ENCODE data around the gene ERVK3-1. TPM values are rescaled to one million over a fixed set of nuclear protein-coding genes. Genes with fewer than 3 reads are reported as not detected.

Gene ERVK3-1
- polyA plus RNA-seq, 1 of the 3 experiments (the other 2 are of a cell fraction): 69.4 TPM

DNA sequence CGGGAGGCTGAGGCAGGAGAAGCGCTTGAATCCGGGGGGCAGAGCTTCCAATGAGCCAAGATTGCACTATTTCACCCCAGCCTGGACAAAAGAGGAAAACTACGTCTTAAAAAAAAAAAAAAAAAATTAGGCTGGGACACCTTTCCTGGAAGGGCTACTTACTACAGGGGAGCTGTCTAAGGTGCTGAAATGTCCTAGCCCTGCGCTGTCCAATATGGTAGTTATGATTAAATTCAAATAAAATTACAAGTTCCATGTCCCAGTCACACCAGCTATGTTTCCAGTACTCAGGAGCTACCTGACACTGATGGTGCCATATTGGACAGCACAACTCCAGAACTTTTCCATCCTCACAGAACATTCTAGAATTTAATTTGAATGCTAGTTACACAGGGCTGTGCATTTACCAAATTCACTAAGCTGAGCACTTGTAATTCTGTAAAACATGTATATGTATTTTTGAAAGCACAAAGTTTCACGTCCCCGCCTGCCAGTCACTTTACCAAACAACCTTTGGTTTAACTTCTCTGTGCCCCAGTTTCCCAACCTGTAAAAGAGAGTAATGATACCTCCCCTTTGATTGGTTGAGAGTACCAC, 12.4 kb downstream of the ERVK3-1 start:
- Histone ChIP-seq H2AFZ (ENCODE audit: low read depth) (no peak overlapping the region), H3F3A (replicated peaks; ENCODE audit: insufficient read depth) (peaks cover 3% of the 10 kb centered on the region), H3K4me2 (no peak overlapping the region), H3K36me3 (replicated peaks in 1 of 2; ENCODE audit: control insufficient read depth in 1 of 2, insufficient read depth in 2 of 2, low read length in 1 of 2) (peaks cover 28 to 32% of the 10 kb centered on the region in 2 experiments), H3K27me3 (ENCODE audit: insufficient read depth) (no peaks in the 10 kb centered on the region), H3K79me2 (ENCODE audit: insufficient read depth) (peaks cover 5% of the 10 kb centered on the region; the same call in 1 of the 2 replicates), H4K20me1 (ENCODE audit: insufficient read depth) (peaks cover 5% of the 10 kb centered on the region; the same call in 1 of the 2 replicates), H3K4me1 (ENCODE audit: control insufficient read depth in 1 of 2, insufficient read depth in 2 of 2, low read depth in 1 of 2, low read length in 1 of 2) (no peaks in the 10 kb centered on the region), H3K4me3 (ENCODE audit: low read depth in 2 of 2, low read length in 1 of 2) (no peak overlapping the region), H3K27ac (ENCODE audit: low read depth in 2 of 2, low read length in 1 of 2) (no peak overlapping the region), H3K9me3 (no peaks in the 10 kb centered on the region), H3K9ac (no peak overlapping the region), H3K9me2 (no peaks in the 10 kb centered on the region)
- CTCF ChIA-PET: no interaction called here
- TF ChIP-seq TAF1 (IDR thresholded peaks at IDR 0.05; ENCODE audit: borderline replicate concordance, low read depth, low read length): no peak
- TF ChIP-seq, protein P1, sequence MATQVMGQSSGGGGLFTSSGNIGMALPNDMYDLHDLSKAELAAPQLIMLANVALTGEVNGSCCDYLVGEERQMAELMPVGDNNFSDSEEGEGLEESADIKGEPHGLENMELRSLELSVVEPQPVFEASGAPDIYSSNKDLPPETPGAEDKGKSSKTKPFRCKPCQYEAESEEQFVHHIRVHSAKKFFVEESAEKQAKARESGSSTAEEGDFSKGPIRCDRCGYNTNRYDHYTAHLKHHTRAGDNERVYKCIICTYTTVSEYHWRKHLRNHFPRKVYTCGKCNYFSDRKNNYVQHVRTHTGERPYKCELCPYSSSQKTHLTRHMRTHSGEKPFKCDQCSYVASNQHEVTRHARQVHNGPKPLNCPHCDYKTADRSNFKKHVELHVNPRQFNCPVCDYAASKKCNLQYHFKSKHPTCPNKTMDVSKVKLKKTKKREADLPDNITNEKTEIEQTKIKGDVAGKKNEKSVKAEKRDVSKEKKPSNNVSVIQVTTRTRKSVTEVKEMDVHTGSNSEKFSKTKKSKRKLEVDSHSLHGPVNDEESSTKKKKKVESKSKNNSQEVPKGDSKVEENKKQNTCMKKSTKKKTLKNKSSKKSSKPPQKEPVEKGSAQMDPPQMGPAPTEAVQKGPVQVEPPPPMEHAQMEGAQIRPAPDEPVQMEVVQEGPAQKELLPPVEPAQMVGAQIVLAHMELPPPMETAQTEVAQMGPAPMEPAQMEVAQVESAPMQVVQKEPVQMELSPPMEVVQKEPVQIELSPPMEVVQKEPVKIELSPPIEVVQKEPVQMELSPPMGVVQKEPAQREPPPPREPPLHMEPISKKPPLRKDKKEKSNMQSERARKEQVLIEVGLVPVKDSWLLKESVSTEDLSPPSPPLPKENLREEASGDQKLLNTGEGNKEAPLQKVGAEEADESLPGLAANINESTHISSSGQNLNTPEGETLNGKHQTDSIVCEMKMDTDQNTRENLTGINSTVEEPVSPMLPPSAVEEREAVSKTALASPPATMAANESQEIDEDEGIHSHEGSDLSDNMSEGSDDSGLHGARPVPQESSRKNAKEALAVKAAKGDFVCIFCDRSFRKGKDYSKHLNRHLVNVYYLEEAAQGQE (IDR thresholded peaks at IDR 0.05; ENCODE audit: low read depth, low read length): peak; percentile 99
- POLR2A ChIA-PET: interaction anchor here (0.6 to 1.1 kb wide), 3 partner anchors 13 to 45 kb away, joined by 3 to 6 read pairs (median 3); partner anchors contain the start of gene ZNF497
- DNase-seq: no peak
- 83% methylated on average over 7 of the region's 7 CpGs for WGBS (ENCODE audit: low lambda C conversion rate)

DNA sequence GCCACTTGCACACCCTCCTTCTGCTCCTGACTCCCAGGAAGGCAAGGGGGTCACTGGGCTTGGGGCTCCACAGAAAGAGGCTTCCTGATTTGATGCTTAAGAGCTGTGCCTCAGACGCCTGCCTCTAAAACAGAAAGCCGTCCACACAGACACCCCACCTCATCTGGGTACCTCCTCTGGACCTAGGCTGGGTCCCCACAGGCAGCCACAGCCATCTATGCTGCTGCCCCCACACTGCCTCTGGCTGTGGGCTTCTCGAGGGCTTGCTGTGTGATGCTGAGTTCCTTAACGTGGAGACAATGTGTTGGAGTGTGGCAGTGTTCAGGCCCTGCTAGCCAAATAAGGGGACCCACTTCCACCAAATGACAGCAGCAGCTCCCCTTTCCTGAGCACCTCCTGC, 13.1 kb downstream of the ERVK3-1 start:
- WGBS (ENCODE audit: low lambda C conversion rate): 64% methylated on average over 4 of the region's 4 CpGs

More for the DNA sequence above, 13.1 kb downstream of the ERVK3-1 start:
- Histone ChIP-seq H3K79me2 (ENCODE audit: insufficient read depth) (peaks cover 5% of the 10 kb centered on the region; the same call in 1 of the 2 replicates), H3F3A (replicated peaks; ENCODE audit: insufficient read depth) (peaks cover 3% of the 10 kb centered on the region), H3K27me3 (ENCODE audit: insufficient read depth) (no peaks in the 10 kb centered on the region), H4K20me1 (ENCODE audit: insufficient read depth) (peaks cover 5% of the 10 kb centered on the region; the same call in 1 of the 2 replicates), H3K27ac (ENCODE audit: low read depth in 2 of 2, low read length in 1 of 2) (no peak overlapping the region), H3K9me3 (no peaks in the 10 kb centered on the region), H3K9ac (no peak overlapping the region), H3K4me1 (ENCODE audit: control insufficient read depth in 1 of 2, insufficient read depth in 2 of 2, low read depth in 1 of 2, low read length in 1 of 2) (no peaks in the 10 kb centered on the region), H2AFZ (ENCODE audit: low read depth) (no peak overlapping the region), H3K4me2 (no peak overlapping the region), H3K9me2 (no peaks in the 10 kb centered on the region), H3K4me3 (ENCODE audit: low read depth in 2 of 2, low read length in 1 of 2) (no peak overlapping the region), H3K36me3 (replicated peaks in 1 of 2; ENCODE audit: control insufficient read depth in 1 of 2, insufficient read depth in 2 of 2, low read length in 1 of 2) (peaks cover 24 to 26% of the 10 kb centered on the region in 2 experiments)
- TF ChIP-seq RFX5 (IDR thresholded peaks at IDR 0.05; ENCODE audit: low read length) (no peak), TCF12 (IDR thresholded peaks at IDR 0.05) (no peak), RCOR1 (IDR thresholded peaks at IDR 0.05; ENCODE audit: low read length) (no peak), SMC3 (IDR thresholded peaks at IDR 0.05; ENCODE audit: low read depth, low read length) (no peak), CHD2 (IDR thresholded peaks at IDR 0.05; ENCODE audit: low read length, partially characterized antibody) (no peak), GATA2 (CRISPR knock-in tag; IDR thresholded peaks at IDR 0.05) (no peak), RXRA (IDR thresholded peaks at IDR 0.05; ENCODE audit: borderline replicate concordance, low read depth) (no peak)
- TF ChIP-seq, protein P1 (IDR thresholded peaks at IDR 0.05; ENCODE audit: low read depth, low read length): no peak
- TF ChIP-seq, protein P2, sequence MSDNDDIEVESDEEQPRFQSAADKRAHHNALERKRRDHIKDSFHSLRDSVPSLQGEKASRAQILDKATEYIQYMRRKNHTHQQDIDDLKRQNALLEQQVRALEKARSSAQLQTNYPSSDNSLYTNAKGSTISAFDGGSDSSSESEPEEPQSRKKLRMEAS (IDR thresholded peaks at IDR 0.05; ENCODE audit: low read depth): no peak
- ChIA-PET CTCF (no interaction called here), POLR2A (interaction anchor here (1.1 kb wide), 1 partner anchor 29 kb away, joined by 3 read pairs; no protein-coding TSS in a partner anchor)
- DNase-seq: no peak
